NCI-H226 (cell line): Measurements from ENCODE around the gene LIMS1.

ENCODE experiments used
- DNase-seq: peaks from one replicate; pipeline ENCODE4 v3.0.0-alpha.2; 2015

The LIMS1 gene

DNA sequence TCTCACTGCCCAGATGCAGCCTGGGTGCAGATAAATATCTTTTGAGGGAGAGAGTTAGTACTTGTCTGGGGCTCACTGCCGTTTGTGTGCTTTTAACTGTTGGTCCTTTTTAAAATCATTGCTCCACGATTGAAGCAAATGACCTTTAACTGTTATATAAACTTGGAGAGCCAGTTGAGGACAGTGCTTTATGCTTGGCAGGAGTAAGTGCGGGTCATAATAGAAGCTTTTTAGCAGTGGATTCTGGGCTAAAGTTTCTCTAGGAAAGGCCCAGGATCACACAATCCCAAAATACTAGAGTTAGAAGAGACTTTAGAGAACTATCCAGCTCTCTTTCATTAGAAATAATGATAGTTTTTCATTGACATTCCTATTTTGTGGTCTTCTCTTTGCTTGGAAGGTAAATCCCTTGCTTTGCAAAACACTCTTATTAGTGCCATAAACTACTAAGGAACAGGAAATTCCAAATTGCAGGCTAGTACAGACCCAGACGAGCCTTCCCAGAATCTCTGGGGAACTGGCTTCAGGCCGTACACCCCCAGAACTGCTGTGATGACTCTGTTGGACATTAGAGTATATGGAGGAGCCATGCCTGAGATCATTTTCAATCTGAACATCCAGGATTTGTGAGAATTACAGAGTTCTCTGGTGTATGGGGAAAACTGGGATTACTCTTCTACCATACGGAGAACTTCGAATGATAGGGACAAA is 19.1 kb downstream of the LIMS1 start:
- DNase-seq, result no peak

- DNase-seq, result no peak
Measured at GRCh38 chr2:108554528-108554927, 20.3 kb downstream of the LIMS1 start.

DNA sequence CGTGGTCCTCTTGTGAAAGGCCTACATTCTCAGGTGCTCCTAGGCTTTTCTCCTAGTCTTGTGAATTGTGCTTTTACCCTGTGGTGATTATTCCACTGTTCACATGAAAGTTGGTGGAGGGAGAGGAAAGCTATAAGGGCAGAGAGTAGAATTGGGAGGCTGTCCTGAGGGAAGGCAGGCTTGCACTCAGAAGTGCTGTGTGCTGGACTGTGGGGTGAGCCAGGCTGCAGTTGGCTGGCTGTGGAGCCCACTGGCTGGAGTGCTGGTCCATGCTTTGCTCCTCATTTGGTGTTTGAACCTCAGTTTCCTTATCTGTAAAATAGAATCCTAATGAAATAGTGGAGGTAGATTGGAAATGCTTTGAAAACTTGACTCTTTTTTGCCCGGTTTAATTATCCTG is 21.3 kb downstream of the LIMS1 start:
- no peak for DNase-seq

DNA sequence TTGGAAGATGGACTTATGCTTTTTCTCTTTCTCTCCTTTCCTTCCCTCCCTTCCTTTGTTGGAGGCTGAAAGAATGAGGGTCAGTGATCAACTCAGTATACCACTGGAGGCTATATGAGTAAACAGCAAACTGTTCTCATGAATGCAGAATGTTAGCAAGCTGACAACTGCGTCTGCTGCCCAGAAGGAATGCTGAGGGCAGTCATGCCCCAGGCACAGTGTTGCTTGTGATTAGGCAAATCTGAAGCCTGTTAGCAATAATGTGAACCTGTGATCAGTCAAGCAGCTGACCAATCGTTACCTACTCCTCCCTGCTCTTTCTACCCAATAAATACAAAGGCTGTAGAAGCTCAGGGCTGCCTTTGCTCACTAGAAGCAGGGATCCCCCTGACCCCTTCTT is 22.3 kb downstream of the LIMS1 start:
- peak; percentile 70 for DNase-seq

DNA sequence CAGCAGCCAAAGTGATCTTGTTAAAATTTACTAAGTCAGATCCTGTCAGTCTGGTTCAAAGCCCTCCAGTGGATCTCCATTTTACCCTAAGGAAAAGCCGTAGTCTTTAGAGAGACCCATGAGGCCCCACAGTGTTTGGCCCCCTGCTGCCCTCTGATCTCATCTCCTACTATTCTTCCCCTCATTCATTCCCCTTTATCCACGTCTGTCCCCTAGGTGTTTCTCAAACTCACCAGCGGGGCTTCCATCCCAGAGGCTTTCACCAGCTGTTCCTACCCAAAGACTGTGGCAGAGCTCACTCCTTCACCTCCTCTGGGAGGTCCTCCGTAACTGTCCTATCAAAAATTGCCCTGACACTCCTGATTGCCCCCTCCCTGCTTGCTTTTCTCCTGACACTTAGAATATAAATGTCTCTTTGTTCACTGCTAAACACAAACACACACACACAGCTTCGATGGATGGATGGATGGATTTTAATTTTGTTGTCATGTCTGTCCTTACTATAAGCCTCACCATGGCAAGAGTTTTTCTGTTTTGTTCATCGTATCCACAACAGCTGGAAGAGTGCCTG is 26.1 kb downstream of the LIMS1 start:
- no peak for DNase-seq

DNA sequence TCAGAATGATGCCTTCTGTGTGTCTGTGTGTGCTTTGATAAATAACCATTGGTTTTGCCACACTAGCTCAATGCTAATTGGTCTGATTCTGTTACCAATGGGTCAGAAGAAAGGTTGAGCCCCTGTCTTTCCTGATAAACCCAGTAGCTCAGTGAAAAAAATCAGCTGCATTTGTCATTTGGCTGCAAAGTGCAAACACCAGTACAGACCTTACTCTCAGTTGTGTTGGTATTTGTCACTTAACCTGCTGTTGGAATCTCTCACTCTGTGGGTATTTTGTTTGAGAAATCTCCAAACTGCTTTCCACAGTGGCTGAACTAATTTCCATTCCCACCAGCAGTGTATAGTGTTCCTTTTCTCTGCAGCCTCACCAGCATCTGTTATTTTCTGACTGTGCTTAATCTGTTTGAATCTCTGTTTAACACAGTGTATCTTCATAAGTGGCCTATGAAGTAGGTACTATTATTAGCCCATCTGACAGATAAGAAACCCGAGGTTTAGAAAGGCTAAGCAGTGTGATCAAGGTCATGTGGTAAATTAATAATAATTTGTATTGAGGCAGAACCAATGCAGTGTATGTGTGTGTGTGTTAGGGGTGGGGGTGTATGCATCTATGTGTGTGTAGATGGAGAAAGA is 26.7 kb downstream of the LIMS1 start:
- DNase-seq, result no peak

- no peak for DNase-seq
Measured at GRCh38 chr2:108562274-108562673, 28.0 kb downstream of the LIMS1 start.

GRCh38 chr2:108564510-108564909 is 30.2 kb downstream of the LIMS1 start:
- no peak for DNase-seq

- no peak for DNase-seq
Measured at GRCh38 chr2:108565778-108566375, 31.6 kb downstream of the LIMS1 start.

GRCh38 chr2:108570416-108570815 is 36.1 kb downstream of the LIMS1 start:
- DNase-seq, result peak; percentile 88

DNA sequence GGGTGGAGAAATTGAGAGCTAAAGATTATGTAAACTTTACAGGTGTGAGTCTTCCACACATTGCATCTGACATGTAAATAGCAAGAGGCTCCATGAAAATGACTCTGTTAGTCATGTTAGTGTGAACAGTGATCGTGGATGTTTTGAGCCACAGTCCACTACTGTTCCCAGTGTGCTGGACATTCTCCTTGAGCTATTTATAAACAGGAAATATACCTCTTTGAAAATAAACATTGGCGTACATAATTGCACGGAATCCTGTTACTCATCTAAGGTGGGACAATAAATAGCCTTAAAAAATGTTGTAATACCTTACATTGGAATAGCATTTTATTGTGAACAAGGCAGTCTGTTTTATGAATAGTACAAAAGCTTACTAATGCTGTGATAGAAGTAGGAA is 37.0 kb downstream of the LIMS1 start:
- no peak for DNase-seq

DNA sequence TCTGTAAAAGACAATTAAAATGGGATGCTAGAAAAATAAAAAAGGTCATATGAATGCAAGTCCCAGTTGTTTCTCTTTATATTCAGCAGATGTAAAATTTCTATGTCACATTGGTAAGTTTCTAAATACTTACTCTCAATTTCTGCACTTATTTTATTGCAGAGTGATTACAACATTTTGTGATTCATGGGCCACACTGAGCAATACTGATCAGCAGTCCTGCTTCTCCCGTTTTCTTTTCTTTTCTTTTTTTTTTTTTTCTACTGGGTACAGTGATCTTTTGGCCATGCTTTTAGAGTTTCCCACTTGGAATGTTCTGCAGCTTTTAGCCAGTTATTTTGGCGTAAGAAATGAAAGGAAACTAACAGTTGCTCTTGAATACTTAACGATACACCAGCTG is 38.8 kb downstream of the LIMS1 start:
- no peak for DNase-seq

DNA sequence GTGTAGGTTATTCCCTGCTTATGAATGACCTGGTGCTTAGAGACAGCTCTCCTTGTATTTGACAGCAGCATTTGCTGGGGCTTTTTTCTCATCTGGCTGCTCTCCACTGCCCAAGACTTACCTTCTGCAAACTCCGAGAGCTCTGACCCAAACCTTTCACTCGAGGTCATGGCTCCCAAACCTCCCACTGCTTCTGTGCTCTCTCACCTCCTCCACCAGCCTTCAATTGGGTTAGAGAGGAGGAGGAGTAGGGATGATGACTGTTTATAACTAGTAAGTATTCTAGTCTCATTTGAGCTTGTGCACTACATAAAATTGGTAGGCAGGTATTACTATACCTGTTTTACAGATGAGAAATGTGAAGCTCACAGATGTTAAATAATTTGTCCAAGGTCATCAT is 40.1 kb downstream of the LIMS1 start:
- no peak for DNase-seq

- DNase-seq, result peak; percentile 16
Measured at GRCh38 chr2:108575132-108575966, 41.1 kb downstream of the LIMS1 start.

DNA sequence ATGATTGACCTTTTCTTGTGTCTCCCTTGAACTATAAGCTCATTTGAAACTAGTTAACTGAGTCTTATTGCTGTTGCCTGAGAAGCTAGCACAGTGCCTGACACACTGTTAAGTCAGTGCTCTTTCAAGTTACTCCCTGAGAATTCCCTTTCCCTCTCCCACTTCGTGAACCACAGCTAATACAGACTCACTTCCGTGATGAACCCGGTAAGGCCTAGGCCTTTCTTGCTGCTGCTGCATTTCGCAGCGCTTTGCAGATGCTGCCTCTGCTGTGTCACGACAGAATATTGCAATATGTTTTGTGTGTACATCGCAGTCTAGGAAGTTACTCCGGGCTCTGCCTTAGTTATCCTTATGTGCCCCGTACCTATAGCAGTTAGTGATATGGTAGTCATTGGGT is 42.8 kb downstream of the LIMS1 start:
- no peak for DNase-seq

- no peak for DNase-seq
Measured at GRCh38 chr2:108579623-108580022, 45.4 kb downstream of the LIMS1 start.

GRCh38 chr2:108580050-108580449 is 45.8 kb downstream of the LIMS1 start:
- no peak for DNase-seq

DNA sequence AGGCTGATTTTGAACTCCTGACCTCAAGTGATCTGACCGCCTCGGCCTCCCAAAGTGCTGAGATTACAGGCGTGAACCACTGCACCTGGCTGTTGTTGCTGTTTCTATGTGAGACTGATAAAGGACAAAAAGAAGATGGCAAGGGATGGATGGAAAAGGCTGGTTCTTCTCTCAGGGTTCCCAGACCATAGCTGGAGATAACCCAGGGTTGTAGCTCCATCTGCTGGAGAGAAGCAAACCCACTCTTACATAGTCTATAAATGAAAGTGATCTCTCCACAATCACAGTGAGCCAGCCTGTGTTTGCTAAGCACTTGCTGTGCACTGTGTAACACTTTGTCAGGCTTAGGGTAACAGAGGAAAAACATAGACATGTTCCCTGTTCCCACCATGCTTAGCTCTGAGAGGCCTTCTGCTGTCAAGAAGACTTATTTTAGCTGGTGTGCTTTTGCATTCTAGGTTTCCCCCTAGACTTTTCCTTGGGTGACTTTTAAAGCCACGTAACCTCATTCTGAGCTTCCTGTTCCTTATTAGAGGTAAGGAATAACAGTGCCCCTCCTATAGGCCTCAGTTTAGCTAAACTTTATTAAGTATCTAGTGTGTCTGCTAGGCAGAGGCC is 49.7 kb downstream of the LIMS1 start:
- peak; percentile 52 for DNase-seq

GRCh38 chr2:108585436-108585835 is 51.2 kb downstream of the LIMS1 start:
- DNase-seq, result peak; percentile 69

- DNase-seq, result no peak
Measured at GRCh38 chr2:108586116-108586515, 51.8 kb downstream of the LIMS1 start.

DNA sequence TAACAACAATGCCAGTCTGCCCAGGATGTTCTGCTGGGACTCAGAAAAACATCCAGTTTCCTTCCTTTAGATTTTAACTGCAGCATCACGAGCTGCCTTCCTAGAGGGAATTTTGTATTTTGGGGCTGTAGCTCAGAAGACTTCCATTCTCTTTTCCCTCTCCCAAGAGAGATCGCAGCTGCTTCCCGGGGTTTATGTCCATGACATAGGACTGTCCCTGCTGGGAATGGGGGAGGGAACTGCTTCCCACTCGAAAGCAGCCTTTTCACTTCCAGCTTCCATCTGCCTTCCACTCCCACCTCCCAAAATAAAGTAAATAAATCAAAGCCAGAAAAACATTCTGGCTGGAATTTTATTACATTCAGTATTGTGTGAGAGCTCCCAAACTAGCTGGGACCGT is 52.4 kb downstream of the LIMS1 start:
- no peak for DNase-seq

- DNase-seq, result peak; percentile 48
Measured at GRCh38 chr2:108587621-108588020, 53.4 kb downstream of the LIMS1 start.
